ENCODE data around the gene UBL3. TPM values are rescaled to one million over a fixed set of nuclear protein-coding genes. Genes with fewer than 3 reads are reported as not detected.
A peak's percentile ranks its signal among the peaks of the same experiment; 100 is the strongest.

Gene UBL3
- total and polyA plus RNA-seq, 10 donors, result 10.2 to 39.1 (median 30.5) TPM

- H3K36me3 ChIP-seq, result no peaks in the 10 kb centered on the region
- no peak overlapping the region for H3K4me3 ChIP-seq
- H3K4me1 ChIP-seq, result peaks cover 0 to 43% (median 10%) of the 10 kb centered on the region in 6 donors
- H3K27ac ChIP-seq, result no peak overlapping the region
- intact Hi-C loops (cut with DNase I; ENCODE audit: low total_unique reads), result no loop called here
- H3K27me3 ChIP-seq (replicated peaks in 1 of 7), result no peaks in the 10 kb centered on the region
- no peak for TF ChIP-seq CTCF (IDR thresholded peaks at IDR 0.05 in 8 of 11, conservative IDR thresholded peaks at IDR 0.05 in 3 of 11)
- TF ChIP-seq POLR2AphosphoS5 (IDR thresholded peaks at IDR 0.05), result no peak
- no peak for TF ChIP-seq POLR2A (IDR thresholded peaks at IDR 0.05)
- no peak for DNase-seq
- H3K9me3 ChIP-seq, result no peaks in the 10 kb centered on the region
Measured at GRCh38 chr13:29785978-29786377, 64.4 kb downstream of the UBL3 start.

GRCh38 chr13:29782798-29783197 lies 67.6 kb downstream of the UBL3 start:
- no peak for DNase-seq
- 81 to 100% (median 91%) methylated on average over 1 of the region's 1 CpG for WGBS, 5 donors
- no peak overlapping the region for H3K27ac ChIP-seq
- no peaks in the 10 kb centered on the region for H3K9me3 ChIP-seq
- H3K4me3 ChIP-seq, result no peak overlapping the region
- intact Hi-C loops (cut with DNase I; ENCODE audit: low total_unique reads), result no loop called here
- no peaks in the 10 kb centered on the region for H3K27me3 ChIP-seq (replicated peaks in 1 of 7)
- TF ChIP-seq POLR2A (IDR thresholded peaks at IDR 0.05) (no peak), POLR2AphosphoS5 (IDR thresholded peaks at IDR 0.05) (no peak), CTCF (IDR thresholded peaks at IDR 0.05 in 8 of 11, conservative IDR thresholded peaks at IDR 0.05 in 3 of 11) (no peak)
- H3K4me1 ChIP-seq, result peaks cover 0 to 46% (median 7%) of the 10 kb centered on the region in 6 donors
- H3K36me3 ChIP-seq, result no peaks in the 10 kb centered on the region

GRCh38 chr13:29774830-29775229 lies 75.6 kb downstream of the UBL3 start:
- 76 to 87% (median 85%) methylated on average over 1 of the region's 1 CpG for WGBS, 5 donors
- intact Hi-C loops (cut with DNase I; ENCODE audit: low total_unique reads), result loop anchor here (5.0 to 10.0 kb wide), 2 partner anchors 150 to 337 kb away; no protein-coding TSS in a partner anchor

GRCh38 chr13:29771247-29771646 lies 79.2 kb downstream of the UBL3 start:
- WGBS, 5 donors, result 50 to 63% (median 56%) methylated on average over 2 of the region's 2 CpGs

More at GRCh38 chr13:29774830-29775229, 75.6 kb downstream of the UBL3 start:
- DNase-seq, result no peak
- TF ChIP-seq POLR2AphosphoS5 (IDR thresholded peaks at IDR 0.05) (no peak), POLR2A (IDR thresholded peaks at IDR 0.05) (no peak), CTCF (IDR thresholded peaks at IDR 0.05 in 8 of 11, conservative IDR thresholded peaks at IDR 0.05 in 3 of 11) (no peak)
- Histone ChIP-seq H3K9me3 (no peaks in the 10 kb centered on the region), H3K27me3 (replicated peaks in 1 of 7) (no peaks in the 10 kb centered on the region), H3K27ac (no peak overlapping the region), H3K36me3 (peaks cover 0 to 18% (median 0%) of the 10 kb centered on the region in 6 donors), H3K4me1 (peaks cover 0 to 26% (median 3%) of the 10 kb centered on the region in 6 donors), H3K4me3 (no peak overlapping the region)

More at GRCh38 chr13:29771247-29771646, 79.2 kb downstream of the UBL3 start:
- Histone ChIP-seq H3K9me3 (no peaks in the 10 kb centered on the region), H3K36me3 (peaks cover 0 to 37% (median 14%) of the 10 kb centered on the region in 6 donors), H3K4me3 (no peak overlapping the region), H3K27ac (no peak overlapping the region), H3K4me1 (peaks cover 0 to 17% (median 0%) of the 10 kb centered on the region in 6 donors), H3K27me3 (replicated peaks in 1 of 7) (no peaks in the 10 kb centered on the region)
- TF ChIP-seq CTCF (IDR thresholded peaks at IDR 0.05 in 8 of 11, conservative IDR thresholded peaks at IDR 0.05 in 3 of 11), result peak in 10 of 11 experiments; percentile 26 to 68 (median 57)
- TF ChIP-seq POLR2A (IDR thresholded peaks at IDR 0.05), result no peak
- intact Hi-C loops (cut with DNase I; ENCODE audit: low total_unique reads), result loop anchor here (5.0 to 10.0 kb wide), 2 partner anchors 154 to 341 kb away; no protein-coding TSS in a partner anchor
- no peak for DNase-seq
